GM21786 (cell line): ENCODE data around the gene SGPP2.

ENCODE experiments used
- ATAC-seq: cut with Tn5 transposase; IDR thresholded peaks from one replicate; pipeline ENCODE4 v1.9.1; 2021; ENCODE audit not compliant: unreplicated experiment

Gene SGPP2

DNA sequence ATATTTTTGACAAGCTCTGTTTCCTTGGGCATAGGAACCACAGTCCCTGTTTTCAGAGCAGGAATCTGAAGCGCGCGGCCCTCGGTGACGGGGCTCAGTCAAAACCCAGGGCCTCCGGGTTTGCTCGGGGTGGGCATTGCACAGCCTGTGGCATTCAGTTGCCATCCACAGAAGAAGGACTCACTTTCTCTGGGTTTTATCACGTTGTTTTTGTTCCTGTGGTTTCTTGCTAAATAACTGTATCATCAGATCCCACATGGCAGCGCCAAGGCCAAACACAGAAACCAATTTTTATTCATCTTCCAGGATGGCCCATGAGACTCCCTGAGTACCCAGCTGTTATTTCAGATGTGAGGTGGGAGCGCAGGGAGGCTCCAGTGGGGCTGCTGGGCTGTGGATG is 35.6 kb downstream of the SGPP2 start:
- ATAC-seq: no peak

DNA sequence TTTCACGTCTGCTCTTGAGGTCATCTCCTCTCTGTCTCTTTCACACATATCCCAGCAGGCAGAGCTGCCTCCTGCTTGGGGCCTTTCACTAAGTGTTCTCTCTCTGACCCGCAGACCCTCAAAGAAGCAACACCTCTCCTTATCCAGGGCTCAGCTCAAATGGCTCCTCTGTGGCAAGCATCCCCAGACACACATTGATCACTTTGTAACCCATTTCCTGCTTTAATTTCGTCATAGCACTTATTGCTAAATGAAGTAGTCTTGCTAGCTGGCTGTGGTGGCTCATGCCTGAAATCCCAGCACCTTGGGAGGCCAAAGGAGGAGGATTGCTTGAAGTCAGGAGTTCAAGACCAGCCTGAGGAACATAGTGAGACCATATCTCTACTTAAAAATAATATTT is 41.4 kb downstream of the SGPP2 start:
- ATAC-seq: no peak

DNA sequence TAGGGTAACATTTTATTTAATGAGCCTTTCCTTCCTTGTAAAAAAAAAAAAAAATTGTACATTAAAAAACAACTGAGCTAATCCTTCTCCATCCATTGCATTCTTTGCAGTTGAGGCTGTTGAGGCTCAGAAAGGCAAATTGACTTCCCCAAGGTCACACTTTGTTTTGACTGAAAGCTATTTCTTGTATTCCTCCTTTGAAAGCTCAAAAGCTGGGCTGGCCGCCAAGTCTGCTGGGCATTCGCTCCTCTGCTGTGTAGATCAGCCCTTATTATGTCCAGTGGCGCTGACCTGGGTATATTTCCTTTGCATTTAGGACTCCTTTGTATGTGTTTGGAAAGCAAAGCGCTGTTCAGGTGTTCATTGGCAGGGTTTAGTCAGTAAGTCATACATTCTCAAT is 44.0 kb downstream of the SGPP2 start:
- no peak for ATAC-seq

DNA sequence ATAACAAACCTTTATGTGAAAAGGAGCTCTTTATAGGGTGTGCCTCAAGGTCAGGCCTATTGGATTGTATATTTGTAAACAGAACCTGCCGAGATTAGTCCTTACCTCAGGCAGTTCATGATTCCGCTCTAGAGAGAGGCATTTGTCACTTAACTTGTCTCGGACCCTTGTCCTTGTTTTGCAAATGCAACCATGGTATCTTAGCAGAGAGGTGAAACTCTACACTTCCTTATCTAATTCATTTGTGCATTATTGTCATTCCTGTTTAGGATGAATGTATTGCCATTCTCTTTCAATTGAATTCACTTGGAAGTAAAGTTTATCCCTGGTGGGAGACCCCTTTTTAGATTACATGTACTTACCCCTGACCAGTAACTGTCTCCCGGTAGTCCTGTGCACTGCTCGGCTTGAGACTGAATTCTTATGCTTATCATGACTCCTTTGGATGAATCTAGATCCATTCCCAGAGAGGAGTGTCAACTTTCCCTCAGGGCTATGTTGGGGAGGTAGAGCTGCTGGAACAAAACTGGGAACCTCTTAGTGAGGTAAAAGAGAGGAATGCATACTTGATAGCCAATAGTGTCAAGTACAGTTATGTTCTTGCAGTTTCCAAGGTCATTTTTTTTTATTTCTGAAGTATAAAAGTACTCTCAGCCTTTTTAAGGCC is 46.6 kb downstream of the SGPP2 start:
- no peak for ATAC-seq

DNA sequence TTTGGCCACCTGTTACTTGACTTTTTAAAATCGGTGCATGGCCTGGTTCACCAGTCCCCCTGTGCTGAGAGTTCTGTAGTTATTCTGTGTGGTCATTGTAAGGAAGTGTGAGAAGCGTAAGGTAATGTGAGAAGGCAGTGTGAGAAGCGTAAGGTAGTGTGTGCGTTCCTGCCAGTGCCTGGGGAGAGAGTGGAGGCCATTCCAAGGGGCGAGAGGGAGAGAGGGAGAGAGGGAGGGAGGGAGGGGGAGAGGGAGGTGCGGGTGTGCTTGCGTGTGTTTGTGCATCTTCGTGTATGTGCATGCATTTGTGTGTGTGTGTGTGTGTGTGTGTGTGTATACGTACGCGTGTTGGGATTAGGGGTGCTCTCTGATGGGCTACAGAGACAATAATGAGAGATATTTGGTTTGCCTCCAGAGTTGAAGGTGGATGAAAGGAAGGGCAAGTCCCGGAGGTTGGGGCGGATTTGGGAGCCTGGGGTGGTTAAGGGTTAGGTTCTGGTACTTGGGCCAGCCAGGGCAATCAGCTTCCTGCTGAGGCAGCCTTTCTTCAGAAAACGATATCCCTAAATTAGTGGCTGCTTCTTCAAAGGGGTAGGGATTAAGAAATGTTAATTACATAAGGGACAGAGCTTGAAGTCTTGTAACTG is 53.7 kb downstream of the SGPP2 start:
- ATAC-seq: no peak

DNA sequence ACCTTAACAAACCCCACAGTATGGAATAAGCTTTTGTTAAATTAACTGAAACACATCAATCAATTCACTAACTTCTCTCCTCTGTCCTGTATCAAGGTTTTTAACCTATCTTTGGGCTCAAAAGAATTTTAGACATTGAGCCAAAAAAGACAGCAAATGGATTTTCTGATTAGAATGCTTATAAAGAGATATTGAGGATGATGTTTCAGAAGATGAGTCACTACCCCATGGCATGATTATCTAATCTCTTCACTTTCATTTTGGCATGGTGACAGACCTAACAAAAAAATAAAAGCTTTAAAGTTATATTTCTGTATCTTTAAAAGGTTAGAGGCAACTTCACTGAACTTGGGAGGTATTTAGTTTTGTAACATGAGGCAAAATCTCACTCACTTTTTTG is 55.5 kb downstream of the SGPP2 start:
- ATAC-seq: no peak

DNA sequence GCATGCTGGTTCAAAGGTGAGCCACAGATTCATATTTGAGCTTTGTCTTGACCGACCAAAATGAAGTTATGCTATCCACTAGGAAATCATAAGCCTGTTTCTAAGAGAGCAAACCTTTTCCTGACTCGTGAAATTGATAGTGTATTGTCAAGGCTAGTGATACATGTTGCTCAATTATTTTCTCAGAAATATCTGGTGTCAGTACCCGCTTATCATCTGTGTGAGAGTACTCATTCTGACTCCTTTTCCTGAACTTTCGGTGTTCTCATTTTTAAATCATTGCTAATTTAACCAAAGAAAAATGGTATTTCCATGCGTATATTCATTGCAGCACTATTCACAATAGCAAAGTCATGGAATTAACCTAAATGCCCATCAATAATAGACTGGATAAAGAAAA is 56.2 kb downstream of the SGPP2 start:
- no peak for ATAC-seq

DNA sequence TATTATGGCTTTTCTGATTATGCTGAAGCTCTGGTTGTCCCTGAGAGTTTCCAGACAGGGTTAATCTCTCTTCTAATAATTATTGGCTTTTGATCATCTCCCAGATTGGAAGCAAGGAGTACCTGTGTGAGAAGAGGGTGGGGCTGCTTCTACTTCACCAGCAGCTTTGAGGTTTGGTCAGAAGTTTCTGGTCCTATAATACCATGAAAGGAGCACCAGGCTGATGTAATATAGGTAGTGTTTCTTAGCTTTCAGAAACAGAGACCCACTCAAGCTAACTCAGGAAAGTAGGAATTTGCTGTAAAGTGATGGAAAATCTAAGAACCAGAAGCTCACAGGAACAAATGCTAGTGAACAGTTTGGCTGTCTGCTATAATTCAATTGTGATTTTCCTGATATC is 57.6 kb downstream of the SGPP2 start:
- ATAC-seq: peak; percentile 58

DNA sequence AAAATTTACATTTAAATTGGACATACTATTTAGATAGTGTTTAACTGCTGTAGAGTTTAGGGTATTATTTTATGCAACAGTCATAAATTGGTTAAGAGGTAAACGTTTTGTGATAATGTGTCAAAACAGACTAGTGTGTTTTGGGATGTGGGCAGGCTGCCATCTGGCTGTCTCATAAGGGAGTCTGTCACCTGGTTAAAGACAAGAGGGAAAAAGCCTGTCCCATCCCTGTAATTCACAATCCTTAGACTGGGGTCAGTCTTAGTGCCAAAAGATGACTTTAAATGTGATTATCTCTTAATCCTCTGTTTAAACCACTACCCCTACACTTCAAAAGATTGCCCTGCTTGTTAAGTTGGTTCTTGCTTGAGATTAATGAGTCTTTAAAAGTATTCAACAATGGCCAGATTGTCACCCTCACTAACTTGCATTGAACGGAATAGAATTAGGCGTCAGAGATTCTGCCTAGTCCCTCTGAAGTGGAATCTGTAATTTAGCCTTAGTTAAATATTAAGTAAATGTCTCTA is 59.2 kb downstream of the SGPP2 start:
- ATAC-seq: no peak

DNA sequence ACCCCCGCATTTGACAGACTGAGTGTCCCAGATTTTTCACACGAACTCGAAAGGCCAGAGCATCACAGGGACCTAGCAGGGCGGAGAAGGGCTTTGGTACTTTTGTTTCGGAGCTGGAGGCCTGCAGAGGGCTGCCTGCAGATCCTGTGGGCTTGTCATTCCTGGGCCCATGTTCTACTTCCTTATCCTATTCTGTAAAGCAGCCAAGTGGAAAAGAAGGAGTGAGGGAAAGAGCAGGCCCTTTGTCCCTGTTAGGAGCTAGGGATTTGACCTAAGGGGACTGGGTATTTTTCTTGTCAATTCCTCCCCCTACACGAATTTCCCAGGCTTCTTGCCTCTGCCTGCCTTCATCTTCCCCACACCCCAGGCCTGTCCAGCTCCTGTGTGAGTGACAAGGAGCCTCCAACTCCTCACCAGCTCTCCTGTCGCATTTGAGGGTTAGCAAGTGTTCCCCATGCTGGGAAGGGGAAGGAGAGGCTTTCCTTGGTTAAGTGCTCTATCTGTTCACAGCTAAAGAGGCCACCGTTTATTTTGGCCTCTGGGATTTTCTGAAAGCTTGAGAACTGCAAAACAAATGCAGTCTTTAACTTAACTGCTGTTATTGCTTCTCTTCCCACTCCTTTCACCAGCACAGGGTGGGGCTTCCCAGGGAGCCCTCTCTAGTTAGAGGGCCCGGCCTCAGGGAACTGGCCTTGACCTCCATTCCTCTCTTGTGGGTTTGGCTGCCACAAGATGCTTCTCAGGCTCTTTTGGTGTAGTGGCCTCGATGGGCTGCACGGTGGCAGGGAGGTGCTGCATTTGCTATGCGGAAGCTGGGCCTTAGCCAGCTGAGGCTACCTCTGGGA is 61.2 kb downstream of the SGPP2 start:
- no peak for ATAC-seq

DNA sequence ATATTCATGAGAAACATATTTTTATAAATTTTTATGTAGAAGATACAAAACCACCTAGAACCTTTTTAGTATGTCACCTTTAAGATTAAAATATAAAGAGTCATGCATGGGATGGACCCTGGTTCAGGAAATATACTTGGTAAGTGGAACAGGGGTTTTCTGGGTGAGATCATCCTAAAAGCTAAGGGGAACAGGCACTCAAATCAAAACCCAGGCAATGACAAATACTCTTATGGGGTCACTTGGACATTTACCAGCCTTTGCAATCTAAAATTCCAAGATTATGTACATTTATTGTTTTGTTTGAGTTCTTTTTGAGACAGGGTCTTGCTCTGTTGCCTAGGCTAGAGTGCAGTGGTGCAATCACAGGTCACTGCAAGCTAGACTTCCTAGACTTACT is 65.8 kb downstream of the SGPP2 start:
- peak; percentile 53 for ATAC-seq

DNA sequence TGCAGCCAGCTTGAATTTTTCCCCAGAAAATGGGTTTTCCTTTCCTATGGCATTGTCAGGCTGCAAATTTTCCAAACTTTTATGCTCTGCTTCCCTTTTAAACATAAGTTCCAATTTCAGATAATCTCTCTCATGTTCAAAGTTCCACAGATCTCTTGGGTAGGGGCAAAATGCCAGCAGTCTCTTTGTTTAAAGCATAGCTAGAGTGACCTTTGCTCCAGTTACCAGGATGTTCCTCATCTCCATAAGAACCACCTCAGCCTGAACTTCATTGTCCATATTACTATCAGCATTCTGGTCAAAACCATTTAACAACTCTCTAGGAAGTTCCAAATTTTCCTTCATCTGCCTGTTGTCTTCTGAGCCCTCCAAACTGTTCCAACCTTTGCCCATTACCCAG is 68.3 kb downstream of the SGPP2 start:
- ATAC-seq: no peak

DNA sequence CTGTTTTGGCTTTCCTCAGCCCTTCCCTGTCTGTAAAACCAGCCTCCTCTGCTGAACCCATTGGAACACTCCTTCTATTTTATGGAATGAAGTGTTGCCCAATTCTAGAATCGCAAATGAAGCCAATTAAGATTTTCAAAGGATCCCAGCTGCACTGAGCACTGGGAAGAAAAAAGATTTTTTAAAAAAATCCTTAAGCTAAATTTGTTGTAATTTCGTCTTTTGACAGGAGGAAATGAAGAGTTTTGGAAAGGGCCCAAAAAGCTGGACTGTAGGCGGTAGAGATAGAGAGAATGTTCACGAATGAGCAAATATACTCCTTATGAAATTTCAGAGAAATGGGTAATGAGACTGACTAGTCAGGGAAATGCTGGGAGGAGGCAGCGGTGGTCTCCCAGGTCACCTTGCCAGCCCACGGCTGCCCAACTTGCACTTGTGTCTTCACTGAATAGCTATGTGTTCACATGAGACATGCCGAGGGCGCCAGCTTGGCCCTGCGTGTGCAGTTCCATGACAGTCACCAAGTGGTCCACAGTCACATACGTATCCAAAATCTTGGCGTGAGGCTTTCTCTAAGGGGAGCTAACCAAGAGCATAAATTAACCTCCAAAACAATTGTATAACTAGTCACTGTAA is 69.9 kb downstream of the SGPP2 start:
- ATAC-seq: no peak

DNA sequence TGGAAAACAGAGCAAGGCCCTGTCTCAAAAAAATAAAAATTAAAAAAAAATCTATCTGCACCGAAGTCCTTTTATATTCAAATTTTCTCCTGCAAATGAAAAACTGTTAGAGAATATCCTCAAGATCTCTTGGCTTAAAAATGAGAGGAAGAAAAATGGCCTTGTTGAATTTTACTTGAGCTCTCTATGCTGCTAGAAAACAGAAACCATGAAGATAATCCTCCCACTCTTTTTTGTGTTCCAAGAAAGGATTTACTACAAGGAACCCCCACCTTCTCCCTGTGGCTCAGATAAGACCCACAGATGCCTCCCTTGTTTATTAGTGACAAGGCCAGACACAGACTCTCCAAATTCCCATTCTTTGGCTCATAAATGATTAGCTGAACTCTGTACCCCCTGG is 71.0 kb downstream of the SGPP2 start:
- no peak for ATAC-seq

DNA sequence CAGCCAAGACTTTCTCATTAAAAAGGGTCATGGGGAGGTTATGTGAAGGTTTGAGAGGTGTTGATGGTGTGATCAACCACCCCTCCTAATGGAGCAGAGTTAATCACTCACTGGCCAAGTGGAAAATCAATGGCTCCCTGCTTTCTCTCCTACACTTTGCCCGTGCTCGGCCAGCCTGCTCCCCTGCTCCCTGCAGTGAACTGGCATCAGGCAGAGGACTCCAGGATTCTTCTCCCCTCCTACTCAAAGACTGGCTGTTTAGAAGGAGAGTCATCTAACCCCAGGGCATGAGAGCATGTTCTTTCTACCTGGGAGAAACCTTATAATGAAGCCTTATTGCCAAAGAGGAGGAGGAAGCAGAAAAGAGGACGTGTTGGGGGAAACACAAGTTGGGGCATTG is 74.9 kb downstream of the SGPP2 start:
- no peak for ATAC-seq

DNA sequence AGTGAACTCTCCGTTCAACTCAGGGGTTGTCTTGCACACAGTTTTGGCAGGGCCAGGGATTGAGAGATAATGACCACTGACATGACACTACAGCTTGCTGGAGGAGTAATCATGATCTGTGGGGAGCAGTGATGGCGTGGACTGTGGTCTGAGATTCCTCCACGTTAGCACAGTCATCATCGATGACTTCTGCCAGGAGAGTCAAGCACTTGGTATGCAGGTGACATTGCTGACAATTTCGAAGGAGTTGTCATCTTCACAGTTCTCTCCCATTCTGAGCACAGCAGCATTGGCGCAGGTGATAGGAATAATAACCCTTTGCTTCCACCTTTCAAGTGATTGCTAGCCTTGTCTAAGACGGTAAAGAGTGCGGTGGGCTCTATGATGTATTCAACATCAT is 79.8 kb downstream of the SGPP2 start:
- no peak for ATAC-seq

DNA sequence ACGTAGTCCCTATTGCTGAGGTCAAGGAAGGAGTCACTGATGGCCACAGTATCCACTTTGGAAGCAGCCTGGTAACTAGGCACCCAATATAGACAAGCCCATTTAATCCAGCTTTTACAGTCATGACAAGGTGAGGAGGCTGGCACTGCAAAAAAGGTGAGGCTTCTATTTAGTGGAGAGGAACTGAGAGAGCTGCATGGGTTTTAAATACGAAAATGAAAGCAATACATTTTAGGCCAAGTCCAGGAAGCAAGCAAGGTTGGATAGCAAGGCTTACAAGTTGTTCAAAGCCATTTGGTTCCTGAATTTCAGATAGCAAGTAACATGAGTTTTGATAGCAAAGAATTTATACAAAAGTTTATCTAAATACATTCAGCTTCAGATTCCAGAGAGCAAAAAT is 80.4 kb downstream of the SGPP2 start:
- peak; percentile 97 for ATAC-seq

DNA sequence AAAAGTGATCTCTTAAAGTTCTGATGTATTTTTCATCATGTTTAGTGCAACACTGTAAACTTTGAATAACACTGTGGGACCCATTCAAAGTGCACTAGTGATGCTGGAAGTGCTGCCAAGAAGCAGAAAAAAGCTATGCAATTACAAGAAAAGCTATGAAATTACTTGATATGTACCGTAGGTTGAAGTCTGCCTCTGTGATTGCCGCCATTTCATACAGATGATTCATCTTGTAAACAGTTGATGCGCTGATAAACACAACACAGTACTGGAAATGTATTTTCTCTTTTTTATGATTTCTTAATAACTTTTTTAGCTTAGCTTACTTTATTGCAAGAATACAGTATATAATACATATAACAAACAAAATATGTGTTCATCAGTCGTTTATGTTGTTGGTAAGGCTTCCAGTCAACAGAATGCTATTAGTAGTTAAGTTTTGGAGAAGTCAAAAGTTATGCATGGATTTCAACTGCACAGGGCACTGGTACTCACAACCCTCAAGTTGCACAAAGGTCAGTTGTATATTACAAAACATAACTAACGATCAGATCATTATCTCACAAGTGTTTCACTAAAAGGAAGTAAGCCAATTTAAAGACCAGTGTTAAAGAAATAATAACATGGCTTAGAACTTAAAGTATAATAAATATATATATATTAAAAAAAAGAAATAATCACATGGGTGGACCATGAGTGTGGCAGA is 82.0 kb downstream of the SGPP2 start:
- no peak for ATAC-seq

DNA sequence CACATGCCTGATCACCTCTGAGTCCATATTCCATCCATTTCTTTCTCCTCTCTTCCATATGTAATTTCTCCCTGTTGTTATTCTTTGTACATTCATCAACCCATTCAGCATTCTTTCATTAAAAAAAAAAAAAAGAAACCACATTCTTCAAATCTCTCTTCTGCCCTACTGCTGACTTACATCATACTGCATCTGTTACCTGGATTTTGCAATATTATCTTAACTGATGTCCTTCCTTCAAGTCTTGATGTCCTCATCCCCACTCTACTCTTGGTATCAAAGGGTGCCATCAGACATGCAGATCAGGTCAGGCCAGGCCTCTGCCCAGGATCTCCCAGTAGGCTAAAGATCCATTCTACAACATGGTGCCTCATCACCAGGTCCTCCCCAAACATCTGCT is 90.6 kb downstream of the SGPP2 start:
- ATAC-seq: no peak

DNA sequence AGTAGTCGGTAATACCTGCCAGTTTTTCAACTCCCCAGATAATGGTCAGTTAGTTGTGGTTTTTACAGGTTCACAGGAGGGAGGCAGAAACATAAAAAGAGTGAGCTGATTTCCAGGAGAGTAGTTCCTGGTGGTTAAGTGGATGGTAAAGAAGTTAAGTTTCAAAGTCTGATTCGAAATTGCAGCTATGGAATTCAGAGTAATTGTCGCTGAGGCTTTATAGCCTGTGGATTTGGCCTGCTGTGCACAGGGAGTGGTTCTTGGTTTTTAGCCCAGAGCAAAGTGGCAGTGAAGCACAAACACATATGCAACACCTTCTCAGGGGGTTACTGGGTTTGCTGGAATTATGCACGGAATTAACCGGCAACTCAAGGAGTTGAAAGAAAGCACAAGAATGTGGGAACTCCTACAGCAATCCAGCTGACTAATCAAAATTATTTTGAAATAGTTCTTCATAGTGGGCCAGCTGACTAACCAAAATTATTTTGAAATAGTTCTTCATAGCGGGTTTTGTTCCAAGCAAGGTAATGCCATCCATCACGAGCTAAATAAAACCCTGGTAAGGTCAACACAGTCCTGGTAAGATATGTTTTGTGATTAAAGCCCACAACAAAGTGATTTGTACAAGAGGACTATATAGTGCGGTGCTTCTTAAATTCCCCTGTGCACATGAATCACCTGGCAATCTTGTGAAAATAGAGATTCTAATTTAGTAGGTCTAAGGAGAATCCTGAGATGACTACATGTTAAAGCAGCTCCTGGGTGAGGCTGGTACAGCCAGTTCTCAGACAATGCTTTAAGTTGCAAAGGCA is 94.4 kb downstream of the SGPP2 start:
- ATAC-seq: no peak
